C4-2B (cell line): ENCODE results near the gene COL26A1.

Experiments used
- CTCF ChIP-seq: fragments of 450-650 bp; conservative IDR thresholded peaks from 2 replicates; pipeline ENCODE4 v1.5.1; 2017; ENCODE audit warnings: mild to moderate bottlenecking
- ZFX ChIP-seq: fragments of 450-650 bp; IDR thresholded peaks from 2 replicates; pipeline ENCODE4 v1.6.1; 2017

GRCh38 chr7:101352920-101353308, 9.8 kb upstream of the COL26A1 start:
- TF ChIP-seq CTCF (no peak), ZFX (no peak)
